ENCODE results near the gene POU2AF1. TPM values are rescaled to one million over a fixed set of nuclear protein-coding genes. Genes with fewer than 3 reads are reported as not detected.

The POU2AF1 gene, protein sequence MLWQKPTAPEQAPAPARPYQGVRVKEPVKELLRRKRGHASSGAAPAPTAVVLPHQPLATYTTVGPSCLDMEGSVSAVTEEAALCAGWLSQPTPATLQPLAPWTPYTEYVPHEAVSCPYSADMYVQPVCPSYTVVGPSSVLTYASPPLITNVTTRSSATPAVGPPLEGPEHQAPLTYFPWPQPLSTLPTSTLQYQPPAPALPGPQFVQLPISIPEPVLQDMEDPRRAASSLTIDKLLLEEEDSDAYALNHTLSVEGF
- total RNA-seq: not detected in 2 replicates
- long read RNA-seq: 0 reads

DNA sequence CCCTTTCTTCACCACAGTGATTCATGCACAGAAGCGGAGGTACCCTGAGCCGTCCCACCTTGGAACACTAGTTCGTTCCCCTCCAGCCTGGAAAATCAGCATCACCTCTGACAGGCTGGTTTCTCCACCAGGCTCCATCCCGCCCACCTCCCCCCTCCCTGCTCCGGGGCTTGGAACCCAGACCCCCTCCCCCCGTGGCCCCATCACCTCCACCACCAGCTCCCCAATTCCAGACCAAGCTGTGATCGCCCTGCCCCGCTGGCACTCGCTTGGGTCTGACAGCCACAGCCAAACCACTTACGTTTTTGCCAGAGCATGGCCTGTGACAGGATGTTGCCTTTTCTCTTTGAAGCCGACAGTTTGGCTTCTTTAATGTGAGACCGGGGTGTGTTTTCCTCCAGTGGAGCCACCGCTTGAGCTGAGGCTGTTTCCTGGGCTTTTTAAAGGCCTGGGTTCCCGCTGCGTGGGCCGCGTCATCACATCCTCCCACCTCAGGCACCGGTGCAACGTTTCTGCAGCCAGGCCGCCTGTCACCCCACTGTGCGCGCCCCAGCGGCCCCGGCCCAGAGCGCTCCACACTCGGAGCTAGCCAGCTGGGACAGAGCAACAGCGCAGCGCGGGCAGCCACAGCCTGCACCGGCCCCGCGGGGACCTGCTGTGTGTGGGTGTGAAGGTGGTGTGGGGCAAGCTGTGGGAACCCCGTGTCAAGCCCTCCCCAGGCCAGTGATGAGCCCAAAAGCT, at the start of gene POU2AF1:
Gene POU2AF1, minus strand, starts transcription at position 415 of the 741 bp plus-strand sequence. Its CDS starts 98 bp downstream, at position 317.
- TF ChIP-seq, protein P1, sequence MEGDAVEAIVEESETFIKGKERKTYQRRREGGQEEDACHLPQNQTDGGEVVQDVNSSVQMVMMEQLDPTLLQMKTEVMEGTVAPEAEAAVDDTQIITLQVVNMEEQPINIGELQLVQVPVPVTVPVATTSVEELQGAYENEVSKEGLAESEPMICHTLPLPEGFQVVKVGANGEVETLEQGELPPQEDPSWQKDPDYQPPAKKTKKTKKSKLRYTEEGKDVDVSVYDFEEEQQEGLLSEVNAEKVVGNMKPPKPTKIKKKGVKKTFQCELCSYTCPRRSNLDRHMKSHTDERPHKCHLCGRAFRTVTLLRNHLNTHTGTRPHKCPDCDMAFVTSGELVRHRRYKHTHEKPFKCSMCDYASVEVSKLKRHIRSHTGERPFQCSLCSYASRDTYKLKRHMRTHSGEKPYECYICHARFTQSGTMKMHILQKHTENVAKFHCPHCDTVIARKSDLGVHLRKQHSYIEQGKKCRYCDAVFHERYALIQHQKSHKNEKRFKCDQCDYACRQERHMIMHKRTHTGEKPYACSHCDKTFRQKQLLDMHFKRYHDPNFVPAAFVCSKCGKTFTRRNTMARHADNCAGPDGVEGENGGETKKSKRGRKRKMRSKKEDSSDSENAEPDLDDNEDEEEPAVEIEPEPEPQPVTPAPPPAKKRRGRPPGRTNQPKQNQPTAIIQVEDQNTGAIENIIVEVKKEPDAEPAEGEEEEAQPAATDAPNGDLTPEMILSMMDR (IDR thresholded peaks at IDR 0.05): no peak
- no peak for DNase-seq (ENCODE audit: extremely low spot score, unreplicated experiment)
- Mint-ChIP-seq H3K27ac (ENCODE audit: unreplicated experiment) (no peak within 1 kb of the TSS), H3K9me3 (ENCODE audit: unreplicated experiment) (no peaks in the 10 kb centered on the region), H3K27me3 (ENCODE audit: unreplicated experiment) (peaks cover 22% of the 10 kb centered on the region), H3K4me3 (ENCODE audit: unreplicated experiment) (no peak within 1 kb of the TSS), H3K4me1 (ENCODE audit: unreplicated experiment) (no peaks in the 10 kb centered on the region), H3K36me3 (ENCODE audit: unreplicated experiment) (no peaks in the 10 kb centered on the region)

DNA sequence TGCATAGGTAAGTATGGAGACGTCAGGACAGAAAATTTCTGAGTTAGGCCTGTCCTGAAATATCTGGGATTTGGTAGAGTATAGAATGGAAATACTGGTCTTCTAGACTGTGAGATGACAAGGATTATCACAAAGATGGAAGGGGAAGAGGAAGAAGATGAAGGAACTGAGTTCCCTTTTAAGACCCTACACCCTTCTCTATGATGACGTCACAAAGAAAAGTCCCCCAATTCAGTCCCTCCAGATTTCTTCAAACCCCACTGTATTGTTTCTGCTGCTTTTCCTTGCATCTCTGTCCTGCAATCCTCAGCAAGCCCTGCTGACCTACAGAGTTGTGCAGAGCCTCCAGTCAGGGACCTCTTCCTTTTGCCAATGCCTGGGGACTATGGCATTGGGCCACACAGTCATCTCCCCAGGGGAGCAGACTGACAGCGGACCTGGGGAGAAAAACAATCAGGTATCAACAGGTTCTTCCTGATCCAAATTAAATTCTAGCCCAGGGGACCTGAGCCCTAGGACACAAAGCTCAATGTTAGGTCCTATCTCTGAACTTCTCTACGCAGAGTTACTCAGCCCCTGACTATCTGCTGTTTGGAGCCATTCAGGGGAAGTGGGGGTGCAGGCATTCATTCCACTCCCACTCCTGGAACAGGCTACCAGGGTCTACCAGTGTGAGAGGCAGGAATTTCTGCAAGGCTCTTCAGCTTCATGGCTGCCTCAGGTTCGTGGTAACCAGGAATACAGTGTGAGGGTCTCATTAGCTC, 49.2 kb upstream of the POU2AF1 start:
- no peaks in the 10 kb centered on the region for H3K4me1 Mint-ChIP-seq (ENCODE audit: unreplicated experiment)
- H3K9me3 Mint-ChIP-seq (ENCODE audit: unreplicated experiment): no peaks in the 10 kb centered on the region
- DNase-seq (ENCODE audit: extremely low spot score, unreplicated experiment): no peak
- H3K4me3 Mint-ChIP-seq (ENCODE audit: unreplicated experiment): no peak overlapping the region
- no peaks in the 10 kb centered on the region for H3K36me3 Mint-ChIP-seq (ENCODE audit: unreplicated experiment)
- peaks cover 36% of the 10 kb centered on the region for H3K27me3 Mint-ChIP-seq (ENCODE audit: unreplicated experiment)
- no peak overlapping the region for H3K27ac Mint-ChIP-seq (ENCODE audit: unreplicated experiment)
- TF ChIP-seq, protein P1 (IDR thresholded peaks at IDR 0.05): no peak

DNA sequence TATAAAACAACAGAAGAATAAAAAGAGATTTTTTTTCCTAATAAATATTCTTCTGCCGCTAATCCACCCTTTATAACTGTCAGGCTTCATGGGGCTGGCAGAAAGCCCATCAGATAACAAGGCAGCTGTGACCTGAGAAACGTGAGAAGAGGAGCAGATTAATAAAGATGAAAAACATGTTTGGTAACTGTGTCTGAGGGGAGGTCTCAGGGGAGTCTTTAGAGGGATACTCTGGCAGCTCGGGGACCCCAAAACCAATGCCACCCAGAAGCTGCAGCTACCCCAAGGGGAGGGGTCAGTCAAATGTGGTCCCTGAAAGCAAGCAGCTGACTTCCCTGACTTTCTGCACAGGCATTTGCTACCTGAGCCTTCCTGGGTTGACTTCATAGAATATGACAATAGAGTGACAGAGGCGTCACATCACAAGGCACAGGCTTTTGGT, 48.4 kb upstream of the POU2AF1 start:
- no peak for DNase-seq (ENCODE audit: extremely low spot score, unreplicated experiment)
- TF ChIP-seq, protein P1 (IDR thresholded peaks at IDR 0.05): no peak
- H3K27me3 Mint-ChIP-seq (ENCODE audit: unreplicated experiment): peaks cover 33% of the 10 kb centered on the region
- no peak overlapping the region for H3K27ac Mint-ChIP-seq (ENCODE audit: unreplicated experiment)
- no peak overlapping the region for H3K4me3 Mint-ChIP-seq (ENCODE audit: unreplicated experiment)
- H3K4me1 Mint-ChIP-seq (ENCODE audit: unreplicated experiment): no peaks in the 10 kb centered on the region
- no peaks in the 10 kb centered on the region for H3K9me3 Mint-ChIP-seq (ENCODE audit: unreplicated experiment)
- no peaks in the 10 kb centered on the region for H3K36me3 Mint-ChIP-seq (ENCODE audit: unreplicated experiment)

DNA sequence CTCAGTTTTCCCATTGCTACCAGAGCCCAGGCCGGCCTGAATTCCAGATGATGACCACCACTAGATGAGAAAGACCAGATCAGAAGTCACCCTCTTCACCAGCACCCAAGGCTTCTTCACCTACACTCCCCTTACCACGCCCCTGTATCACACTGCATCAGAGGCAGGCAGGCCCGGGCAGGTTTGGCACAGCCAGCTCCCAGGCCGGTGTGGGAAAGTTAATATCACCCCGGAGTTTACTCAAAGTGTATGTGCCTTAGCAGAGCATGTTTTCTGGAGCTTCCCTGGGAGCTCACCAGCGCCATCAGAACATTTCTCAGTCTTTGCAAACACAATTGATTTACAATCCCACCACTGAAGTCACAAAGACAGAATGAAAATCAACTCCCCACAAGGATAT, 47.5 kb upstream of the POU2AF1 start:
- Mint-ChIP-seq H3K9me3 (ENCODE audit: unreplicated experiment) (no peaks in the 10 kb centered on the region), H3K36me3 (ENCODE audit: unreplicated experiment) (no peaks in the 10 kb centered on the region), H3K4me1 (ENCODE audit: unreplicated experiment) (no peaks in the 10 kb centered on the region)

More for the DNA sequence above, 47.5 kb upstream of the POU2AF1 start:
- peaks cover 31% of the 10 kb centered on the region for H3K27me3 Mint-ChIP-seq (ENCODE audit: unreplicated experiment)
- DNase-seq (ENCODE audit: extremely low spot score, unreplicated experiment): no peak
- H3K27ac Mint-ChIP-seq (ENCODE audit: unreplicated experiment): no peak overlapping the region
- H3K4me3 Mint-ChIP-seq (ENCODE audit: unreplicated experiment): no peak overlapping the region
- TF ChIP-seq, protein P1 (IDR thresholded peaks at IDR 0.05): no peak
